GDM1 (cell line): Measurements from ENCODE around the gene GDF10.

Experiments
- DNase-seq: peaks from one replicate; lab custom pipeline; 2025; lab: John Stamatoyannopoulos, UW

The GDF10 gene

DNA sequence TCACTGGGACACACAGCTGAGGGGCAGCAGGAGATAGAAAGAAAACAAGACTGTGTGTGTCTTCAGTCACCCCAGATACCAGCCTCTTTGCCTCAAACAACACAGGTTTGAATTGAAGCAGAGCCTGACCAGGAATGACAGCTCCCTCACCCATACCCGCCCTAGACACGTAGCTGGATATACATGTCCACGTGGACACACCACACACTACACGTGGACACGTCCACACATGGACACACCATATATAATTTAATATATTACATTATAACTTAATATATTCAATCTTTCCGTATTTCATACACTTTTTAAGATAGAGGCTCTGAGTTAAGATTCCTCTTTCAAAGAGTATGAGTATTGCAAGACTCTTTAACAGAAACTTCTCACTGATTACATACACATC lies 33.5 kb downstream of the GDF10 start:
- no peak for DNase-seq

DNA sequence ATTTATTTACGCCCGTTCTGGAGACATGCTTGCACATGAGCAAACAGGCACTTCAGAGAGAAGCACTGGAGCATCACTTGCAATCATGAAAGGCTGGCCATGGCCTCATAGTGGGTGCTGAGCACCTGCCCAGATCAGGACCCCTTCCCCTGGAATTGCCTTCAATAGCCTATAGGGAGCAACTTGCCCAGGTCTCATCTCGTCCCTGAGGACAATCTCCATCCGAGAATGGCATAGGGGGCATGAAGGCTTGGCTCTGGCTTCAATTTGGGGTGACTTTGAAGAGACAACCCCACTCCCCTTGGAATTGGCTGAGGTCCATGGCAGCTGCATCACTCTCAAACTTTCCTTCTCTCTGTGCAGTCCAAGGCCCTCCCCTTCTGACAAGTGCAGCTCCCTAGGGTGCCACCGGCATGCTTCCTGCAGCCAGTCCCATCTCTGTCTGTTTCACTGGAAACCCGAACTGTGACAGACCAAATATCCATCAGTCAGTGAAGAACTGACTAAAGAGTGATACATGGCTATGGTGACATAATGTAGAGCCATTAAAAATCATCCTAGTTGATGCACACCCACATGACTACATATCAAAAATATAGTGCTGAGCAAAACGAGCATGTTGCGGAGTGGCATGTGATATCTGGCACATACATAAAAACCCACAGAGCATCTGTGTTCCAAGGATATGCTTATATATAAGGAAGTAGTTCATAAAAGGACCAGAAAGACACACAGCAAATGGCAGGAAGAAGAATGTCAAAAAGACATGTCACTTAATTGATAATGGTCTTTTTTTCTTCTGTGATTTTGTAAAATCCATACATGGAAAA lies 34.7 kb downstream of the GDF10 start:
- DNase-seq: no peak

GRCh38 chr10:47335906-47336305 lies 35.9 kb downstream of the GDF10 start:
- no peak for DNase-seq

GRCh38 chr10:47336387-47337134 lies 36.6 kb downstream of the GDF10 start:
- no peak for DNase-seq

GRCh38 chr10:47337310-47337709 lies 37.3 kb downstream of the GDF10 start:
- DNase-seq: no peak

GRCh38 chr10:47339186-47339735 lies 39.3 kb downstream of the GDF10 start:
- no peak for DNase-seq

- DNase-seq: peak; percentile 41
Observed at GRCh38 chr10:47339759-47340607, 40.0 kb downstream of the GDF10 start.

DNA sequence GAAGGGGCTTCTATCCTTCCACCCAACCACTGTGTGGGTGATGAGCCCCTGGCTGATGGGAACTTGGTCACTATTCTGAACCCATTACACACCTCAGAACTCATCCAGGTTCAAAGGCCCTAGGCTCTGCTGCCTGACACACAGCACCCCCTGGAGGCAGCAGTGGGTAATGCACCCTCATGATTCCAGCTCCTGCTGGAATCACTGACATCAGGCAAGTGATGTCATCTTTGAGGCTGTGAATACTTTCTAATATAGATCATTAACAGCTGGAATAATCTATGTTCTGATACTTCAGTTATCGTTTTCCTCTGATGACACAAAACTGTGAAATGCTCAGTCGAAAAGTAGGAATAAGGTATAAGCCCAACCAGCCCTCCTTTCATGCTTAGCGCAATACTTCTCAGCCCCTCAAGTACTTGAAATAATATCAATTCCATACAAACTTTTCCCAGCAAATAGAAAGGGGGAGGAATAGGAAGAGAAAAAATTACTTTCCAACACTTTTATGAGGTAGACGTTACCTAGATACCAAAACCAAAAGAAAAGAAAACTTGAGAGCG lies 40.7 kb downstream of the GDF10 start:
- DNase-seq: peak; percentile 41

DNA sequence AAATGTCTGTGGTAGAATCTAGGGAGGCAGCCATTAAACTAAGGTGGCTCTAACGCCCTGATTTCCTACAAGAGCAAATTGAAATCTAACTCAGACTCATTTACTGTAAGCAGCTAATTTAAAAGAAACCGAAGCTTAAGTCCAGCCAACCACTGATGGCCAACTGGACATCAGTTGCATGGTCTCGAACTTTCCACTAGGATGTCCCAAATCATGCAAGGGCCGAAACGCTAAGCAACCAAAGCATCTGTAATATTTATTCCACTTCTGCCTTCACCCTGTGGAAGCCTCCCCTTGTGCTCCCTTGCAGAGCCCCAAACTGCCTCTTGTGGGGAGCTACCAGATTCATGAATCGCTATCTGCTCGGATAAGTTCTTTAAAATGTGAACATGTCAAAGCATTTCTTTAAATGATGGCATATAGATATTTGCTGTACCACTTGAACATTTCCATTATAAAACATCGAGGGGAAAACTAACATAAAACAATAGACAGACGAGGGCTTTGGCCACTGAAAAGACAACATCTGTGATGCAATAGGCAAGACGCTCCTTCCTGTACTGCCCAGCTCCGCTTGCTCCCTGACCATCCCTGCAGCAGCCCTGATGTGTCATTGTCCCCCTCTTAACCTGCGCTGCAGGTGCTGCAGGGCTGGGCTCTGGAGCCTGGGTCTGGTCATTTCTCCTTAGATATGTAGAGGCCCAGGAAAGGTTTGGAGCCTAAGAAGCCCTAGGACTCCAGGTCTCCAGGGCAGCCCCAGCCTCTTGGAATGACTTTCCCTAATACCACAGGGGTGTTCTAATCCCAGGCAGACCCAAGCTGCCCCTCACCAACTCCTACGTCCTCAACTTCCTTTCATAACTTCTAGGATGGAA lies 45.2 kb downstream of the GDF10 start:
- DNase-seq: no peak

- no peak for DNase-seq
Observed at GRCh38 chr10:47346581-47347302, 46.7 kb downstream of the GDF10 start.

- DNase-seq: no peak
Observed at GRCh38 chr10:47347303-47347675, 47.3 kb downstream of the GDF10 start.

GRCh38 chr10:47348138-47348651 lies 48.2 kb downstream of the GDF10 start, which contains the start of gene RBP3:
TSS of gene RBP3 (plus strand) at chr10:47348363. CDS start at chr10:47348485, 122 bp downstream.
- DNase-seq: no peak

DNA sequence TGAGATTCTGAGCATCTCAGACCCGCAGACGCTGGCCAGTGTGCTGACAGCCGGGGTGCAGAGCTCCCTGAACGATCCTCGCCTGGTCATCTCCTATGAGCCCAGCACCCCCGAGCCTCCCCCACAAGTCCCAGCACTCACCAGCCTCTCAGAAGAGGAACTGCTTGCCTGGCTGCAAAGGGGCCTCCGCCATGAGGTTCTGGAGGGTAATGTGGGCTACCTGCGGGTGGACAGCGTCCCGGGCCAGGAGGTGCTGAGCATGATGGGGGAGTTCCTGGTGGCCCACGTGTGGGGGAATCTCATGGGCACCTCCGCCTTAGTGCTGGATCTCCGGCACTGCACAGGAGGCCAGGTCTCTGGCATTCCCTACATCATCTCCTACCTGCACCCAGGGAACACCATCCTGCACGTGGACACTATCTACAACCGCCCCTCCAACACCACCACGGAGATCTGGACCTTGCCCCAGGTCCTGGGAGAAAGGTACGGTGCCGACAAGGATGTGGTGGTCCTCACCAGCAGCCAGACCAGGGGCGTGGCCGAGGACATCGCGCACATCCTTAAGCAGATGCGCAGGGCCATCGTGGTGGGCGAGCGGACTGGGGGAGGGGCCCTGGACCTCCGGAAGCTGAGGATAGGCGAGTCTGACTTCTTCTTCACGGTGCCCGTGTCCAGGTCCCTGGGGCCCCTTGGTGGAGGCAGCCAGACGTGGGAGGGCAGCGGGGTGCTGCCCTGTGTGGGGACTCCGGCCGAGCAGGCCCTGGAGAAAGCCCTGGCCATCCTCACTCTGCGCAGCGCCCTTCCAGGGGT lies 48.9 kb downstream of the GDF10 start:
- no peak for DNase-seq

GRCh38 chr10:47349516-47349915 lies 49.5 kb downstream of the GDF10 start:
- no peak for DNase-seq

DNA sequence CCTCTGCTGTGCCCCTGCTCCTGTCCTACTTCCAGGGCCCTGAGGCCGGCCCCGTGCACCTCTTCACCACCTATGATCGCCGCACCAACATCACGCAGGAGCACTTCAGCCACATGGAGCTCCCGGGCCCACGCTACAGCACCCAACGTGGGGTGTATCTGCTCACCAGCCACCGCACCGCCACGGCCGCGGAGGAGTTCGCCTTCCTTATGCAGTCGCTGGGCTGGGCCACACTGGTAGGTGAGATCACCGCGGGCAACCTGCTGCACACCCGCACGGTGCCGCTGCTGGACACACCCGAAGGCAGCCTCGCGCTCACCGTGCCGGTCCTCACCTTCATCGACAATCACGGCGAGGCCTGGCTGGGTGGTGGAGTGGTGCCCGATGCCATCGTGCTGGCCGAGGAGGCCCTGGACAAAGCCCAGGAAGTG lies 50.0 kb downstream of the GDF10 start:
- DNase-seq: no peak

DNA sequence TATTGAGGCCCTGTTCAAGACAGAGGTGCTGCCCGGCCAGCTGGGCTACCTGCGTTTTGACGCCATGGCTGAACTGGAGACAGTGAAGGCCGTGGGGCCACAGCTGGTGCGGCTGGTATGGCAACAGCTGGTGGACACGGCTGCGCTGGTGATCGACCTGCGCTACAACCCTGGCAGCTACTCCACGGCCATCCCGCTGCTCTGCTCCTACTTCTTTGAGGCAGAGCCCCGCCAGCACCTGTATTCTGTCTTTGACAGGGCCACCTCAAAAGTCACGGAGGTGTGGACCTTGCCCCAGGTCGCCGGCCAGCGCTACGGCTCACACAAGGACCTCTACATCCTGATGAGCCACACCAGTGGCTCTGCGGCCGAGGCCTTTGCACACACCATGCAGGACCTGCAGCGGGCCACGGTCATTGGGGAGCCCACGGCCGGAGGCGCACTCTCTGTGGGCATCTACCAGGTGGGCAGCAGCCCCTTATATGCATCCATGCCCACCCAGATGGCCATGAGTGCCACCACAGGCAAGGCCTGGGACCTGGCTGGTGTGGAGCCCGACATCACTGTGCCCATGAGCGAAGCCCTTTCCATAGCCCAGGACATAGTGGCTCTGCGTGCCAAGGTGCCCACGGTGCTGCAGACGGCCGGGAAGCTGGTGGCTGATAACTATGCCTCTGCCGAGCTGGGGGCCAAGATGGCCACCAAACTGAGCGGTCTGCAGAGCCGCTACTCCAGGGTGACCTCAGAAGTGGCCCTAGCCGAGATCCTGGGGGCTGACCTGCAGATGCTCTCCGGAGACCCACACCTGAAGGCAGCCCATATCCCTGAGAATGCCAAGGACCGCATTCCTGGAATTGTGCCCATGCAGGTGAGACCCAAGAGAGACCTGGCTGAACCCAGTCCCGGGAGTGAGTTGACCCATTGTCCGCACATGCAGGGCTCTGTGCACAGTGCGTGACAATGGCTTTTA lies 51.0 kb downstream of the GDF10 start:
- DNase-seq: no peak

GRCh38 chr10:47351899-47352815 lies 52.2 kb downstream of the GDF10 start:
- no peak for DNase-seq
